Pancreas (tissue), 10 donors: ENCODE results near the gene ZDHHC22. TPM values are rescaled to one million over a fixed set of nuclear protein-coding genes. Genes with fewer than 3 reads are reported as not detected.

ENCODE experiments used
- ATAC-seq, 4 donors: fragments of 200-7000 bp; cut with Tn5 transposase; one replicate each; pipeline versions ENCODE4 v1.8.0 to v1.9.1; 2020; ENCODE audit warnings: mild to moderate bottlenecking in 4 of 4, moderate library complexity in 4 of 4
- DNase-seq, 6 donors: peaks; one replicate each; pipeline ENCODE4 v3.0.0-alpha.2; 2020
- FAIRE-seq: peaks from 2 replicates; lab custom pipeline; 2012; peaks lifted over from hg19 to GRCh38; lab: Jason Lieb, UNC
- H3K27ac ChIP-seq, 4 donors: fragments of 200-600 bp; sonication (generic); 1 replicate in 3 of 4; 2 replicates in 1 of 4; pipeline versions ENCODE4 v1.5.0 to v1.8.0; 2020
- H3K27me3 ChIP-seq, 4 donors: fragments of 200-600 bp; one replicate each; pipeline ENCODE4 v1.8.0; 2021
- H3K36me3 ChIP-seq, 3 donors: fragments of 200-600 bp; sonication (generic) in 1 of 3; one replicate each; pipeline versions ENCODE4 v1.5.0 to v1.8.0; 2020 to 2021
- H3K4me1 ChIP-seq, 3 donors: fragments of 200-600 bp; one replicate each; pipeline ENCODE4 v1.8.0; 2021
- H3K4me3 ChIP-seq, 4 donors: fragments of 200-600 bp; sonication (generic) in 2 of 4; one replicate each; pipeline versions ENCODE4 v1.5.0 to v1.8.0; 2020 to 2021
- H3K9me3 ChIP-seq, 4 donors: fragments of 200-600 bp; one replicate each; pipeline ENCODE4 v1.8.0; 2021
- WGBS, 2 donors: extraction: QIAGEN DNeasy Blood & Tissue Kit; methylation state at CpG; one replicate each; pipeline ENCODE4 v1.1.7; 2013; 5-methylcytosine and 5-hydroxymethylcytosine counted together
- intact Hi-C, 3 donors: fragments of 100-400 bp; cut with DNase I; formaldehyde crosslinking; loops; one replicate each; pipeline versions ENCODE4 v1.11.1 to v1.14.2; 2022
- polyA plus RNA-seq, 2 donors: library from polyadenylated mRNA; stranded (reverse); fragments of 200-250 nt; gene quantifications; one replicate each; pipeline ENCODE4 v1.2.3, GENCODE V29; 2013
- total RNA-seq, 6 donors: library from RNA; stranded (reverse); fragmentation: NEBNext Ultra II Directional in 4 of 6; extraction: Animal tissue kit (Norgen Biotek cat#: 25700) in 4 of 6; gene quantifications; one replicate each; pipeline versions ENCODE4 v1.2.1 to v1.2.4, GENCODE V29; 2021 to 2023
- TF ChIP-seq, protein P1 (sequence below), 4 donors: fragments of 200-600 bp; sonication (generic) in 3 of 4; IDR thresholded peaks; one replicate each; pipeline versions ENCODE4 v1.5.0 to v1.8.0; 2021; ENCODE audit warnings: antibody characterized with exemption in 4 of 4
- donor health status: healthy with polysubstance abuse.
- donor health status: DM: no; HTN: no; CAD: no; lungs with moderate emphysema.
- donor health status: DM: no; HTN: no; CAD: no.
- donor health status: control.
- donor health status: control.
- donor health status: Bipolar disorder and iron deficiency.
- donor health status: DM: yes; HTN: yes; CAD: no.
- donor health status: DM: no; HTN: no; CAD: no.
- donor health status: DM: no; HTN: no; CAD: no.
- donor health status: DM: yes; HTN: yes; CAD: no.

ZDHHC22 gene
- total and polyA plus RNA-seq, 8 donors: 0.04 to 0.19 (median 0.04) TPM; not detected in 5

DNA sequence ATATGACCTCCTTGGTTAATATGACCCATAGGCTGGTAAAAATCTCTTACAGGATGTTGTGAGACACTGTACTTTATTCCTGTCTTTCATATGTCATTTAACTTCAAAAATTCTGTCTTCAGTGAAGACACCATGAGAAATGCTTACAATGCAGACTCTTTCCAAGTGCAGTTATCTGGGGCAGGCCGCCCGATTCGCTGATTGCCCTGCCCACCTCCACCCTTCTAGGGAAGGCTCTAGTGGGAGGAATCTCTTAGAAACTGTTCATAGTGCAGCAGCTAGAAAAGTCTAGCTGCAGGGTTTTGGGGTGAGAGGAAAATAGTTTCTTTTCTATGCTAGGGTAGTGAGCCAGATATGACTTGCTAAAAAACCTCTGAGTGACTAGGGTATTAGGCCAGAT is 58.5 kb downstream of the ZDHHC22 start:
- WGBS, 2 donors: 83% methylated on average over 3 of the region's 3 CpGs
- intact Hi-C loops: no loop called here
- DNase-seq: no peak
- no peak overlapping the region for H3K27ac ChIP-seq
- H3K4me1 ChIP-seq: peaks cover 0 to 2% (median 0%) of the 10 kb centered on the region in 3 donors
- FAIRE-seq: no peak
- H3K4me3 ChIP-seq: no peak overlapping the region
- ATAC-seq: no peak
- H3K9me3 ChIP-seq: no peaks in the 10 kb centered on the region
- TF ChIP-seq, protein P1, sequence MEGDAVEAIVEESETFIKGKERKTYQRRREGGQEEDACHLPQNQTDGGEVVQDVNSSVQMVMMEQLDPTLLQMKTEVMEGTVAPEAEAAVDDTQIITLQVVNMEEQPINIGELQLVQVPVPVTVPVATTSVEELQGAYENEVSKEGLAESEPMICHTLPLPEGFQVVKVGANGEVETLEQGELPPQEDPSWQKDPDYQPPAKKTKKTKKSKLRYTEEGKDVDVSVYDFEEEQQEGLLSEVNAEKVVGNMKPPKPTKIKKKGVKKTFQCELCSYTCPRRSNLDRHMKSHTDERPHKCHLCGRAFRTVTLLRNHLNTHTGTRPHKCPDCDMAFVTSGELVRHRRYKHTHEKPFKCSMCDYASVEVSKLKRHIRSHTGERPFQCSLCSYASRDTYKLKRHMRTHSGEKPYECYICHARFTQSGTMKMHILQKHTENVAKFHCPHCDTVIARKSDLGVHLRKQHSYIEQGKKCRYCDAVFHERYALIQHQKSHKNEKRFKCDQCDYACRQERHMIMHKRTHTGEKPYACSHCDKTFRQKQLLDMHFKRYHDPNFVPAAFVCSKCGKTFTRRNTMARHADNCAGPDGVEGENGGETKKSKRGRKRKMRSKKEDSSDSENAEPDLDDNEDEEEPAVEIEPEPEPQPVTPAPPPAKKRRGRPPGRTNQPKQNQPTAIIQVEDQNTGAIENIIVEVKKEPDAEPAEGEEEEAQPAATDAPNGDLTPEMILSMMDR (IDR thresholded peaks at IDR 0.05): no peak
- no peaks in the 10 kb centered on the region for H3K27me3 ChIP-seq
- H3K36me3 ChIP-seq: no peaks in the 10 kb centered on the region

DNA sequence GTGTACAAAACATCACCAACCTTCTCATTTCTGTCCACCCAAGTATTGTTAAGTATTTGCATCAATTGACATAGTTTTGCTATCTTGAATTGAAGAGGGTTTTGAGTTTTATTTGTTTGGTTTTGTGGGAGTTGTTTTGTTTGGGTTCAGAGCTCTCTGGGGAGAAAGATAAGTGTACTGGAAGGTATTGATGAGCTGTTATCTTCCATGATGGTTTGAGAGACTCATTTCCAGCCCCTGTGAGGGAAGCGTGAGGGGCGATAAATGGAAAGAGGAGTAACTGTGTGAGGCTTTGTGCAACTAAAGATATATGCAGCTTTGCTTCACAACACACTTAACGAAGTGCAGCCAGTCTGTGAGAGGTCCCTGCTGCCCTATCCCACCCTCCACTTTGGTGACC is 59.2 kb downstream of the ZDHHC22 start:
- no peaks in the 10 kb centered on the region for H3K36me3 ChIP-seq
- intact Hi-C loops: no loop called here
- no peaks in the 10 kb centered on the region for H3K27me3 ChIP-seq
- H3K4me1 ChIP-seq: no peaks in the 10 kb centered on the region
- TF ChIP-seq, protein P1 (IDR thresholded peaks at IDR 0.05): no peak
- no peak for FAIRE-seq
- no peaks in the 10 kb centered on the region for H3K9me3 ChIP-seq
- no peak overlapping the region for H3K27ac ChIP-seq
- no peak for DNase-seq
- no peak overlapping the region for H3K4me3 ChIP-seq
- WGBS, 2 donors: 73 to 90% methylated on average over 3 of the region's 3 CpGs
- no peak for ATAC-seq

Other genes starting within 250 kb of the ZDHHC22 start
- gene IRF2BPL, start 113.1 kb downstream of the ZDHHC22 start, total RNA-seq: 10 to 100 TPM; 15.4 to 32.2 (median 25.5) TPM
- gene IRF2BPL, start 113.1 kb downstream of the ZDHHC22 start, polyA plus RNA-seq: 10 to 100 TPM in 1 of 2 donors, 1 to 10 TPM in 1; 6.2 to 13.7 TPM
- 10 to 100 TPM in 1 of 6 donors, 1 to 10 TPM in 5; 5.9 to 12.6 (median 8.0) TPM for gene CIPC, start 43.5 kb downstream of the ZDHHC22 start, total RNA-seq
- 1 to 10 TPM; 2.7 to 6.7 TPM for gene CIPC, start 43.5 kb downstream of the ZDHHC22 start, polyA plus RNA-seq
- gene TMEM63C, start 40.0 kb upstream of the ZDHHC22 start, total RNA-seq: 1 to 10 TPM; 2.8 to 6.8 (median 3.3) TPM
- gene TMEM63C, start 40.0 kb upstream of the ZDHHC22 start, polyA plus RNA-seq: 10 to 100 TPM in 1 of 2 donors, 1 to 10 TPM in 1; 5.4 to 10.6 TPM
- 1 to 10 TPM in 1 of 6 donors, under 1 TPM in 3, not detected in 2; 0.13 to 3.4 (median 0.31) TPM for gene NGB, start 129.4 kb upstream of the ZDHHC22 start, total RNA-seq
- gene NGB, start 129.4 kb upstream of the ZDHHC22 start, polyA plus RNA-seq: under 1 TPM in 1 of 2 donors, not detected in 1; 0.38 TPM
- gene POMT2, start 179.1 kb upstream of the ZDHHC22 start, total RNA-seq: 10 to 100 TPM; 11.9 to 26.2 (median 14.7) TPM
- gene POMT2, start 179.1 kb upstream of the ZDHHC22 start, polyA plus RNA-seq: 10 to 100 TPM; 27.5 to 29.5 TPM
- gene GSTZ1, start 179.2 kb upstream of the ZDHHC22 start, total RNA-seq: 10 to 100 TPM in 2 of 6 donors, 1 to 10 TPM in 4; 6.3 to 13.2 (median 8.5) TPM
- 10 to 100 TPM; 16.8 to 18.4 TPM for gene GSTZ1, start 179.2 kb upstream of the ZDHHC22 start, polyA plus RNA-seq
- 1 to 10 TPM; 4.4 to 7.0 (median 5.8) TPM for gene TMED8, start 235.3 kb upstream of the ZDHHC22 start, total RNA-seq
- 1 to 10 TPM; 2.7 to 9.6 TPM for gene TMED8, start 235.3 kb upstream of the ZDHHC22 start, polyA plus RNA-seq
- 1 to 10 TPM in 1 of 6 donors, under 1 TPM in 5; 0.28 to 1.5 (median 0.92) TPM for gene SAMD15, start 235.6 kb upstream of the ZDHHC22 start, total RNA-seq
- gene SAMD15, start 235.6 kb upstream of the ZDHHC22 start, polyA plus RNA-seq: 1 to 10 TPM in 1 of 2 donors, under 1 TPM in 1; 0.49 to 1.5 TPM